Nephron progenitor cell (in vitro differentiated cells): Measurements from ENCODE around the gene SETD1B.

Source experiments
- DNase-seq: peaks from one replicate; pipeline ENCODE4 v3.0.0; 2021
- H3K27ac Mint-ChIP-seq: 2 replicates; pipeline ENCODE4 v1.8.0; 2021; ENCODE audit warnings: mild to moderate bottlenecking, moderate library complexity, mixed read lengths
- H3K27me3 Mint-ChIP-seq: 2 replicates; pipeline ENCODE4 v1.8.0; 2021; ENCODE audit warnings: mild to moderate bottlenecking, low read depth, mixed read lengths; ENCODE audit not compliant: poor library complexity
- H3K36me3 Mint-ChIP-seq: 2 replicates; pipeline ENCODE4 v1.8.0; 2021; ENCODE audit warnings: low read depth, mixed read lengths
- H3K4me1 Mint-ChIP-seq: 2 replicates; pipeline ENCODE4 v1.8.0; 2021; ENCODE audit warnings: mixed read lengths
- H3K4me3 Mint-ChIP-seq: 2 replicates; pipeline ENCODE4 v1.8.0; 2021; ENCODE audit warnings: mild to moderate bottlenecking, moderate library complexity, mixed read lengths
- H3K9me3 Mint-ChIP-seq: 2 replicates; pipeline ENCODE4 v1.8.0; 2021; ENCODE audit warnings: mild to moderate bottlenecking, moderate library complexity, mixed read lengths
- TF ChIP-seq, protein P1 (sequence below): fragments of 200-600 bp; sonication (generic); IDR thresholded peaks from 2 replicates; pipeline ENCODE4 v1.5.0; 2021; ENCODE audit warnings: antibody characterized with exemption

SETD1B gene

GRCh38 chr12:121812320-121812871 is 8.6 kb downstream of the SETD1B start:
- no peak overlapping the region for H3K27ac Mint-ChIP-seq
- DNase-seq, result peak; percentile 84

DNA sequence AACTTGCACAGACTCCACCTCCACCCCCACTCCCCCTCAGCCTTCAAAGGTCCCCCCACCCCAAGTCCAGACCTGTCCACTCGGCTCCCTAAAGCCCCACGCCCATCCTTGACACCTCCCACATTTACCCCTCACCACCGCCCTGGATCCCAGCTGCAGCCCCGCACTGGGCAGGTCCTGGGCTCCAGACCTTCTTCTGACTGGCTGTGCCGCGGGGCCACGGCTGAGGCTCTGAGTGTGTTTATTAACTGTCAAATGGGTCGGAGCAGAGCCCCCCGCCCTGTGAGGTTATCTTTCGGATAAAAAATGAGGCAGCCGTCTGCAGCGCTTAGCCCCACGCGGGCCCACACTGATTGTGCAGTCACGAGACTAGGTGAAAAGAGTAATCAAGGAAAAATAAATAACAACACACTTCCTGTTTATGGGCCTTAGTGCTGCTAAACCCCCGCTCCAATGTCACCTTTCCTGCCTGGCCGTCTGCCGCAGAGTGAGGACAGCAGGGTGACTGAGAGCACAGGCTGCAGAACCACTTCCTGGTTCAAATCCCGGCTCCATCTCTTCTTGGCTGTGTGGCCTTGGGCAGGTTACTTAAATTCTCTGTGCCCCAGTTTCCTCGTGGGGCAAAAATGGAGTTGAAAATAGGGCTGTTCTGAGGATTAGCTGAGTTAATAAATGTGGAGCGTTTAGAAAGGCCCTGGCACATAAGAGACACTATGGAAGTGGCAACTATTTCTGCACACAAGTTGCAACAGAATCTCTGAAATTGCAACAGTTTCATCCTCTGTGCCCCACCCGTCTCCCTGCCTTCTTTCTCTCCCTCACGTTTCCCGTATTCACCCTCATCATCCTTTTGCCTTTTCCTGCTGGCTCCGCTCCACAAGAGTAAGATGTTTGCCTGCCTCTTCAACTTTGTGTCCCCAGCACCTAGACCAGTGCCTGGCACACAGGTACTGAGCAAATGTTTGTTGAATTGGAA is 9.4 kb downstream of the SETD1B start:
- peaks cover 36% of the 10 kb centered on the region for H3K4me1 Mint-ChIP-seq
- TF ChIP-seq, protein P1, sequence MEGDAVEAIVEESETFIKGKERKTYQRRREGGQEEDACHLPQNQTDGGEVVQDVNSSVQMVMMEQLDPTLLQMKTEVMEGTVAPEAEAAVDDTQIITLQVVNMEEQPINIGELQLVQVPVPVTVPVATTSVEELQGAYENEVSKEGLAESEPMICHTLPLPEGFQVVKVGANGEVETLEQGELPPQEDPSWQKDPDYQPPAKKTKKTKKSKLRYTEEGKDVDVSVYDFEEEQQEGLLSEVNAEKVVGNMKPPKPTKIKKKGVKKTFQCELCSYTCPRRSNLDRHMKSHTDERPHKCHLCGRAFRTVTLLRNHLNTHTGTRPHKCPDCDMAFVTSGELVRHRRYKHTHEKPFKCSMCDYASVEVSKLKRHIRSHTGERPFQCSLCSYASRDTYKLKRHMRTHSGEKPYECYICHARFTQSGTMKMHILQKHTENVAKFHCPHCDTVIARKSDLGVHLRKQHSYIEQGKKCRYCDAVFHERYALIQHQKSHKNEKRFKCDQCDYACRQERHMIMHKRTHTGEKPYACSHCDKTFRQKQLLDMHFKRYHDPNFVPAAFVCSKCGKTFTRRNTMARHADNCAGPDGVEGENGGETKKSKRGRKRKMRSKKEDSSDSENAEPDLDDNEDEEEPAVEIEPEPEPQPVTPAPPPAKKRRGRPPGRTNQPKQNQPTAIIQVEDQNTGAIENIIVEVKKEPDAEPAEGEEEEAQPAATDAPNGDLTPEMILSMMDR, result no peak
- peaks cover 42% of the 10 kb centered on the region for H3K36me3 Mint-ChIP-seq
- H3K4me3 Mint-ChIP-seq, result peak overlapping the region; percentile 80
- no peaks in the 10 kb centered on the region for H3K27me3 Mint-ChIP-seq
- peak overlapping the region; percentile 66 for H3K27ac Mint-ChIP-seq
- H3K9me3 Mint-ChIP-seq, result no peaks in the 10 kb centered on the region
- DNase-seq, result no peak

More at GRCh38 chr12:121812320-121812871, 8.6 kb downstream of the SETD1B start:
- Mint-ChIP-seq H3K4me1 (peaks cover 38% of the 10 kb centered on the region), H3K4me3 (peak overlapping the region; percentile 80), H3K36me3 (peaks cover 35% of the 10 kb centered on the region), H3K9me3 (no peaks in the 10 kb centered on the region), H3K27me3 (no peaks in the 10 kb centered on the region)
- TF ChIP-seq, protein P1, result peak; percentile 4

DNA sequence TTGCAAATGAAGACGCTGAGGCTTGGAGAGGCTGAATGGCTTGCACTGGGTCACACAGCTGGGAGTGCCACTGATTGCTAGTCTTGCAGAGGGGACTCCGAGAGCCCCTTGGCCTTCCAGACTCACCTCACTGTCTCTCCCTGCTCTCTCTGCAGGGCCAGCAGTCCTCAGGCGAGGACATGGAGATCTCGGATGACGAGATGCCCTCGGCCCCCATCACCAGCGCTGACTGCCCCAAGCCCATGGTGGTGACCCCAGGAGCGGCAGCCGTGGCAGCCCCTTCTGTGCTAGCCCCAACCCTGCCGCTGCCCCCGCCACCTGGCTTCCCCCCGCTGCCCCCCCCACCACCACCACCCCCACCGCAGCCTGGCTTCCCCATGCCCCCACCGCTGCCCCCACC is 10.1 kb downstream of the SETD1B start:
- Mint-ChIP-seq H3K27me3 (no peaks in the 10 kb centered on the region), H3K4me3 (no peak overlapping the region), H3K27ac (no peak overlapping the region), H3K36me3 (peaks cover 37% of the 10 kb centered on the region), H3K9me3 (no peaks in the 10 kb centered on the region), H3K4me1 (peaks cover 36% of the 10 kb centered on the region)
- DNase-seq, result no peak
- TF ChIP-seq, protein P1, result no peak

DNA sequence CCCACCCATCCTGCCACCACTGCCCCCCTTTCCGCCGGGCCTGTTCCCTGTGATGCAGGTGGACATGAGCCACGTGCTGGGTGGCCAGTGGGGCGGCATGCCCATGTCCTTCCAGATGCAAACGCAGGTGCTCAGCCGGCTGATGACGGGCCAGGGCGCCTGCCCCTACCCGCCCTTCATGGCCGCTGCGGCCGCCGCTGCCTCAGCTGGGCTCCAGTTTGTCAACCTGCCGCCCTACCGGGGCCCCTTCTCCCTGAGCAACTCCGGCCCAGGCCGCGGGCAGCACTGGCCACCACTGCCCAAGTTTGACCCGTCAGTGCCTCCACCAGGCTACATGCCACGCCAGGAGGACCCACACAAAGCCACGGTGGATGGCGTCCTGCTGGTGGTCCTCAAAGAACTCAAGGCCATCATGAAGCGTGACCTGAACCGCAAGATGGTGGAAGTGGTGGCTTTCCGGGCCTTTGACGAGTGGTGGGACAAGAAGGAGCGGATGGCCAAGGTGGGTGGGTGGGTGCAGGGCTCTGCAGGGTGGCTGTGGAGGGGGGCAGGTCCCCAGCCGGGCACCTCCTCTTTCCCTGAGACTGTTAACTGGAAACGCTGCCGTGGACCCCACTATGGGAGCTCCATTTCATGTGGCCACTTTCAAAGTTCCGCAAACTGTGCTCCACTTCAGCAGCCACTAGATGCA is 10.8 kb downstream of the SETD1B start:
- peaks cover 36% of the 10 kb centered on the region for H3K36me3 Mint-ChIP-seq
- H3K4me1 Mint-ChIP-seq, result peaks cover 31% of the 10 kb centered on the region
- no peak overlapping the region for H3K4me3 Mint-ChIP-seq
- no peaks in the 10 kb centered on the region for H3K9me3 Mint-ChIP-seq
- TF ChIP-seq, protein P1, result no peak
- no peaks in the 10 kb centered on the region for H3K27me3 Mint-ChIP-seq
- no peak for DNase-seq
- H3K27ac Mint-ChIP-seq, result no peak overlapping the region

DNA sequence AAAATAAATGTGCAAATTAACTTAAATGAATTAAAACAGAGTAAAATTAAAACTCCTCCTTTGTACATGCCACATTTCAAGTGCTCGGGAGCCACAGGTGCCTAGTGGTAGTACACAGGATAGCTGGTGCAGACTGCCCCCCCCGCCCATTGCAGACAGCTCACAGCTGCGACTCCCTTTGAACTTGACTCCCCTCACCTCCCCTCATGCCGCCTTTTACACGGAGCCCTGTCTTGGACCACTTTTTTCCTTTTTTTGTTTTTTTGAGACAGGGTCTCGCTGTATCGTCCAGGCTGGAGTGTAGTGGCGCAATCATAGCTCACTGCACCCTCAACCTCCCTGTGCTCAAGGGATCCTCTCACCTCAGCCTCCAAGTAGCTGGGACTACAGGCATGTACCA is 11.5 kb downstream of the SETD1B start:
- no peak overlapping the region for H3K27ac Mint-ChIP-seq
- no peak overlapping the region for H3K4me3 Mint-ChIP-seq

More for the DNA sequence above, 11.5 kb downstream of the SETD1B start:
- TF ChIP-seq, protein P1, result no peak
- Mint-ChIP-seq H3K36me3 (peaks cover 33% of the 10 kb centered on the region), H3K4me1 (peaks cover 30% of the 10 kb centered on the region), H3K9me3 (no peaks in the 10 kb centered on the region), H3K27me3 (no peaks in the 10 kb centered on the region)
- DNase-seq, result no peak
